CD4-positive, alpha-beta memory T cell (primary cell): Measurements from ENCODE around the gene BECN2. TPM values are rescaled to one million over a fixed set of nuclear protein-coding genes. Genes with fewer than 3 reads are reported as not detected.

ENCODE experiments used
- CTCF ChIA-PET: fragments of 350-600 bp; sonication (Branson Sonifier 250); formaldehyde crosslinking; loops from one replicate; lab custom pipeline; 2021; ENCODE audit warnings: inconsistent platforms; ENCODE audit not compliant: partially characterized antibody; lab: Charles Lee
- POLR2A ChIA-PET: fragments of 350-600 bp; sonication (Branson Sonifier 250); formaldehyde crosslinking; loops from one replicate; lab custom pipeline; 2021; ENCODE audit not compliant: partially characterized antibody; lab: Charles Lee
- DNase-seq, 5 donors: peaks; one replicate each; pipeline versions ENCODE4 v3.0.0 to v3.0.0-alpha.2; 2020 to 2022; ENCODE audit warnings: mixed read lengths in 1 of 5
- H3K27ac ChIP-seq: one replicate; pipeline ENCODE4 v1.7.0; 2013; ENCODE audit warnings: low read depth, low read length
- H3K27me3 ChIP-seq: 2 replicates; pipeline ENCODE4 v1.7.0; 2013; ENCODE audit warnings: mild to moderate bottlenecking, low read length, moderate library complexity; ENCODE audit not compliant: insufficient read depth
- H3K36me3 ChIP-seq: 2 replicates; pipeline ENCODE4 v1.7.0; 2013; ENCODE audit warnings: mild to moderate bottlenecking, low read length, moderate library complexity; ENCODE audit not compliant: insufficient read depth
- H3K4me1 ChIP-seq: 2 replicates; pipeline ENCODE4 v1.7.0; 2013; ENCODE audit warnings: mild to moderate bottlenecking, low read length, moderate library complexity; ENCODE audit not compliant: insufficient read depth
- H3K4me3 ChIP-seq, 2 donors: one replicate each; pipeline ENCODE4 v1.7.0; 2013; ENCODE audit warnings: low read length in 2 of 2, mild to moderate bottlenecking in 1 of 2
- H3K9me3 ChIP-seq, 2 donors: one replicate each; pipeline ENCODE4 v1.7.0; 2013; ENCODE audit warnings: low read length in 2 of 2, control low read depth in 1 of 2; ENCODE audit not compliant: control insufficient read depth in 1 of 2
- H3K27ac Mint-ChIP-seq, 7 donors: one replicate each; pipeline ENCODE4 v1.8.0; 2020 to 2021; ENCODE audit warnings: mixed read lengths in 7 of 7, mild to moderate bottlenecking in 6 of 7, inconsistent platforms in 3 of 7, moderate library complexity in 3 of 7
- H3K27me3 Mint-ChIP-seq, 2 donors: one replicate each; pipeline ENCODE4 v1.8.0; 2020 to 2021; ENCODE audit warnings: mixed read lengths in 2 of 2
- H3K36me3 Mint-ChIP-seq, 2 donors: one replicate each; pipeline ENCODE4 v1.8.0; 2020 to 2021; ENCODE audit warnings: mixed read lengths in 2 of 2, inconsistent platforms in 1 of 2, mild to moderate bottlenecking in 1 of 2
- H3K4me1 Mint-ChIP-seq, 4 donors: one replicate each; pipeline ENCODE4 v1.8.0; 2020 to 2021; ENCODE audit warnings: mixed read lengths in 4 of 4, mild to moderate bottlenecking in 1 of 4
- H3K4me3 Mint-ChIP-seq, 8 donors: one replicate each; pipeline ENCODE4 v1.8.0; 2020 to 2021; ENCODE audit warnings: mixed read lengths in 8 of 8, mild to moderate bottlenecking in 7 of 8, moderate library complexity in 6 of 8, inconsistent platforms in 3 of 8
- H3K9me3 Mint-ChIP-seq, 8 donors: one replicate each; pipeline ENCODE4 v1.8.0; 2020 to 2021; ENCODE audit warnings: mixed read lengths in 8 of 8, mild to moderate bottlenecking in 5 of 8, inconsistent platforms in 3 of 8, moderate library complexity in 1 of 8
- intact Hi-C: fragments of 100-400 bp; cut with micrococcal nuclease; formaldehyde crosslinking; loops from one replicate; pipeline ENCODE4 v1.15.1; 2023
- polyA plus RNA-seq, 2 donors: library from polyadenylated mRNA; unstranded; fragments of 300-500 nt; fragmentation: Illumina TruSeq; gene quantifications; one replicate each; pipeline ENCODE4 v1.2.3, GENCODE V29; 2021
- total RNA-seq, 2 experiments: library from RNA; stranded (reverse); gene quantifications; one replicate each; pipeline ENCODE4 v1.2.3, GENCODE V29; 2021

BECN2 gene
- total and polyA plus RNA-seq, 4 experiments from 2014 or later, result not detected

DNA sequence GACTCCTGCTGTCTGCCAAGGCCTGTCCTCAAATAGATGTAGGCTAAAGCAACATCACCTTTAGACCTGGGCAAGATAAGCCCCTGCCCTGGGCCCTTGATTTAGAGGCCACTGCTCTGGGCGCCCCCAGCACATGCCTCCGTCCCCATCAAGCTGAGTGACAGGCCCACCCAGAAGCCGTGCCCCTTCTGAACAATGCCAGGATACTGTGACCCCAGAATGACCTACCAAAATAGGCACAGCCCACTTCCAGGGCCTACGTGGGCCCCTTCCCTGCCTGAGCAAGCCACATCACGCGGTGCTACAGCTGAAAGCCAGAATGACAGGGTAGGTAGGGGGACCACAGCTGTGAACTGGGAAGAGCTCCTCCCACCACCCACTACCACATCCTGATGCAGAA lies 24.7 kb upstream of the BECN2 start:
- no peaks in the 10 kb centered on the region for H3K4me1 Mint-ChIP-seq
- H3K4me3 Mint-ChIP-seq, result no peak overlapping the region
- no peak overlapping the region for H3K27ac Mint-ChIP-seq
- no peaks in the 10 kb centered on the region for H3K9me3 ChIP-seq
- no peak for DNase-seq
- ChIA-PET CTCF (no interaction called here), POLR2A (no interaction called here)
- no peak overlapping the region for H3K4me3 ChIP-seq
- H3K27me3 ChIP-seq, result no peaks in the 10 kb centered on the region
- H3K27ac ChIP-seq, result no peak overlapping the region
- peaks cover 0 to 4% of the 10 kb centered on the region in 2 donors for H3K27me3 Mint-ChIP-seq
- H3K9me3 Mint-ChIP-seq, result no peaks in the 10 kb centered on the region
- H3K36me3 Mint-ChIP-seq, result no peaks in the 10 kb centered on the region
- intact Hi-C loops, result no loop called here
- no peaks in the 10 kb centered on the region for H3K4me1 ChIP-seq
- no peaks in the 10 kb centered on the region for H3K36me3 ChIP-seq

DNA sequence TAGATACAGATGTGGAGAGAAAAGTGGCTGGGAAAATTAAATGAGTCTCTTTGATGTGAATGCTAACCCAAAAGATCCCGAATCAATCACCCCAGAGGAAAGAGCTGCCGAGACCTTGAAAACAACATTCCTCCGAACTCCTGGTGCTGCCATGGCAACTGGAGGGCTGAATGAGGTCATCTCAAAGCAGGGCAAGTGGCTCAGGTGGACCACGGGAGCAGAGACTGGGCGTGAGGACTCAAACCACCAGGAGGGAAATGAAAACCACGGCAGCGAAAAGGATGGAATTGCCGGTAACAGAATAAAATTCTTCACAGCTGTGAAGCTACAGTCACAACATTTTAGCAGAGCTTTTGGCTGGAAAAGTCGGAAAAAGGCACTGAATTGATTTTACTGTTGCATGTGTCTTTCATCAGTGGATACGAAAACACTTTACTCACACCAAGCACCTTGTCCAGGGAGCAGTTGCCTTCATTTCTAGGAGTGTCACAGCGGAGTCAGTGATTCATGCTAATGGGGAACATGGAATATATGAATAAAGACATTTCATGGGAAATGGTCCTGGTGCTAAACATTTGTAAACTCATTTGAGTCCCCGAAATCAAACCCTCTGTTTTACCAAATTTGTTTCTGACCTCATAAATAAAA lies 23.2 kb upstream of the BECN2 start:
- Histone ChIP-seq H3K36me3 (no peaks in the 10 kb centered on the region), H3K27ac (no peak overlapping the region), H3K27me3 (no peaks in the 10 kb centered on the region), H3K9me3 (no peaks in the 10 kb centered on the region), H3K4me3 (no peak overlapping the region), H3K4me1 (no peaks in the 10 kb centered on the region)
- Mint-ChIP-seq H3K27me3 (peaks cover 0 to 4% of the 10 kb centered on the region in 2 donors), H3K4me1 (no peaks in the 10 kb centered on the region), H3K9me3 (peaks cover 0 to 7% (median 4%) of the 10 kb centered on the region in 8 donors), H3K36me3 (no peaks in the 10 kb centered on the region), H3K27ac (no peak overlapping the region), H3K4me3 (no peak overlapping the region)
- POLR2A ChIA-PET, result no interaction called here
- CTCF ChIA-PET, result no interaction called here
- no peak for DNase-seq
- intact Hi-C loops, result no loop called here

DNA sequence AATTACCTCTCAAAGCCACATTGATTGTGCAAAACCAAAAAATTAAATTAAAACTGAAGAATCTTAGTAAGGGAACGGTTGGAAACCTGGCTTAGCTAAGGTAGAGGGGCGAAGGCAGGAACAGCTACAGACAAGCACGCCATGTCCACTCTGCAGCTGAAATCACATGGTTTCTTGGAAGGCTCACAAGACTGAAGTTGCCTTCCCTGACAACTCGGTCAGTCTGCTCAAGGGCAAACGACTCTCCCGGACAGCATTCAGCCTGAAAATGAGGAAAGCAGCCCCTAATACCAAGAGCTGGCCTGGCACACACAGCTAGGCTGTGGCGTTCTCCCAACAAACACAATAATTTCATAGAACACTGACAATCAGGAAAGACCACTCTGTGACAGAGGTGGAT lies 22.7 kb upstream of the BECN2 start:
- Mint-ChIP-seq H3K27ac (no peak overlapping the region), H3K36me3 (no peaks in the 10 kb centered on the region), H3K9me3 (peaks cover 0 to 7% (median 5%) of the 10 kb centered on the region in 8 donors), H3K4me3 (no peak overlapping the region), H3K4me1 (no peaks in the 10 kb centered on the region), H3K27me3 (peaks cover 0 to 4% of the 10 kb centered on the region in 2 donors)
- no peaks in the 10 kb centered on the region for H3K9me3 ChIP-seq
- no peaks in the 10 kb centered on the region for H3K4me1 ChIP-seq
- no peak overlapping the region for H3K4me3 ChIP-seq
- intact Hi-C loops, result no loop called here
- no peak overlapping the region for H3K27ac ChIP-seq
- ChIA-PET POLR2A (no interaction called here), CTCF (no interaction called here)
- H3K27me3 ChIP-seq, result no peaks in the 10 kb centered on the region
- no peaks in the 10 kb centered on the region for H3K36me3 ChIP-seq
- no peak for DNase-seq

DNA sequence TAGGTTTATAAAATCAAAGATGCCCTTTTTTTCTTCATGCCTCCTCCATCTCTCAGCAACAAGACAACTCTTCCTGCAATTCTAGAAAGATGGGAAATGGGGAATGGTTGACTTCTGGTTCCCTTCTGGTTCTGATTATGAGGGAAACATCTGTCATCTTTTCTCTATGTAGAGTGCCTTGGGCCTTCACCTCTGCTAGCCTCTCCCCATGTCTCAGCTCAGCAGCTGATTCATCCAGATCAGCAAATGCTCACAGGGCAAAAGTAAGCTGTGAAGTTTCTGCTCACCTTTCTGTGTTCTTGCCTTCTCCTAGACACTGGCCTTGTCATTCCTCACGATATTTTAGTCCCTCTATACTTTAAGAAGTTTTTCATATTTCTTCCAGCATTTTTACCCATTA lies 17.8 kb upstream of the BECN2 start:
- Histone ChIP-seq H3K27me3 (no peaks in the 10 kb centered on the region), H3K9me3 (no peaks in the 10 kb centered on the region), H3K36me3 (no peaks in the 10 kb centered on the region), H3K27ac (no peak overlapping the region), H3K4me3 (no peak overlapping the region), H3K4me1 (no peaks in the 10 kb centered on the region)
- CTCF ChIA-PET, result no interaction called here
- Mint-ChIP-seq H3K4me1 (peaks cover 0 to 7% (median 2%) of the 10 kb centered on the region in 4 donors), H3K27me3 (peaks cover 0 to 3% of the 10 kb centered on the region in 2 donors), H3K9me3 (peaks cover 0 to 7% (median 5%) of the 10 kb centered on the region in 8 donors), H3K36me3 (no peaks in the 10 kb centered on the region), H3K4me3 (no peak overlapping the region), H3K27ac (no peak overlapping the region)
- intact Hi-C loops, result no loop called here
- POLR2A ChIA-PET, result no interaction called here
- DNase-seq, result no peak

DNA sequence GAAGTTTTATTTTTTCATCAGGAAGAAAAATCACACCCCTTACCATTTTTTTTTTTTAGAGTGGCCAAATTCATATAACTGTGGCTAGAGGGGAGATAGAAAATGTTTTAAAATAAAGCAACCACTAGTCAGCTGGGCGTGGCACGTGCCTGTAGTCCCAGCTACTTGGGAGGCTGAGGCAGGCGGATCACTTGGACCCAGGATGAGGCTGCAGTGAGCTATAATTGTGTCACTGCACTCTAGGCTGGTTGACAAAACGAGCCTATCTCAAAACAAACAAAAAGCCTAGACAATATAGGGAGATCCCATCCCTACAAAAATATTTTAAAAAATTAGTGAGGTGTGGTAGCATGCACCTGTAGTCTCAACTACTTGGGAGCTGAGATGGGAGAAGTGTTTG lies 14.8 kb upstream of the BECN2 start:
- DNase-seq, result no peak
- H3K36me3 ChIP-seq, result no peaks in the 10 kb centered on the region
- H3K4me3 ChIP-seq, result no peak overlapping the region
- H3K27ac ChIP-seq, result no peak overlapping the region
- H3K27me3 Mint-ChIP-seq, result peaks cover 0 to 3% of the 10 kb centered on the region in 2 donors
- H3K4me1 ChIP-seq, result no peaks in the 10 kb centered on the region
- no peaks in the 10 kb centered on the region for H3K9me3 ChIP-seq
- H3K27me3 ChIP-seq, result no peaks in the 10 kb centered on the region
- peaks cover 0 to 7% (median 3%) of the 10 kb centered on the region in 4 donors for H3K4me1 Mint-ChIP-seq
- ChIA-PET POLR2A (no interaction called here), CTCF (no interaction called here)
- intact Hi-C loops, result no loop called here
- H3K36me3 Mint-ChIP-seq, result no peaks in the 10 kb centered on the region
- H3K27ac Mint-ChIP-seq, result no peak overlapping the region
- peaks cover 0 to 7% (median 5%) of the 10 kb centered on the region in 8 donors for H3K9me3 Mint-ChIP-seq
- H3K4me3 Mint-ChIP-seq, result no peak overlapping the region

DNA sequence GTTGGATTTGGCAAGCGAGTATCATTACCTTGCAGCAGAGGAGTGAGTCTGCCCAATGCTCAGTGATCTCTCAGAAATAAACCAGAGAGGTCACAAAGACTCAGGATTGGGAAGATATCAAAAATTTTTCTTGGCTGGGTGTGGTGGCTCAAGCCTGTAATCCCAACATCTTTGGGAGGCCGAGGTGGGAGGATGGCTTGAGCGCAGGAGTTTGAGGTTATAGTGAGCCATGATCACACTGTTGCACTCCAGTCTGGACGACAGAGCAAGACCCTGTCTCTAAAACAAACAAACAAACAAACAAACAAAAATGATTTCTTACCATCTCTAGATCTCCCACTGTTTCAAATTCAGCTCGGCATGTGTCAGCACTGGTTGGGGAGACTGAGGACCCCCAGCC lies 13.3 kb upstream of the BECN2 start:
- H3K36me3 ChIP-seq, result no peaks in the 10 kb centered on the region
- H3K27ac Mint-ChIP-seq, result peak overlapping the region in 2 of 7 donors; percentile 60 to 67
- CTCF ChIA-PET, result no interaction called here
- H3K27me3 Mint-ChIP-seq, result peaks cover 0 to 3% of the 10 kb centered on the region in 2 donors
- peaks cover 0 to 4% (median 0%) of the 10 kb centered on the region in 8 donors for H3K9me3 Mint-ChIP-seq
- no peak overlapping the region for H3K4me3 ChIP-seq
- peak overlapping the region in 5 of 8 donors; percentile 22 to 63 (median 46) for H3K4me3 Mint-ChIP-seq
- peaks cover 0 to 7% (median 3%) of the 10 kb centered on the region in 4 donors for H3K4me1 Mint-ChIP-seq
- no peaks in the 10 kb centered on the region for H3K9me3 ChIP-seq
- H3K27ac ChIP-seq, result no peak overlapping the region
- H3K4me1 ChIP-seq, result no peaks in the 10 kb centered on the region
- POLR2A ChIA-PET, result no interaction called here
- no peaks in the 10 kb centered on the region for H3K36me3 Mint-ChIP-seq
- no peak for DNase-seq
- H3K27me3 ChIP-seq, result no peaks in the 10 kb centered on the region
- intact Hi-C loops, result no loop called here

DNA sequence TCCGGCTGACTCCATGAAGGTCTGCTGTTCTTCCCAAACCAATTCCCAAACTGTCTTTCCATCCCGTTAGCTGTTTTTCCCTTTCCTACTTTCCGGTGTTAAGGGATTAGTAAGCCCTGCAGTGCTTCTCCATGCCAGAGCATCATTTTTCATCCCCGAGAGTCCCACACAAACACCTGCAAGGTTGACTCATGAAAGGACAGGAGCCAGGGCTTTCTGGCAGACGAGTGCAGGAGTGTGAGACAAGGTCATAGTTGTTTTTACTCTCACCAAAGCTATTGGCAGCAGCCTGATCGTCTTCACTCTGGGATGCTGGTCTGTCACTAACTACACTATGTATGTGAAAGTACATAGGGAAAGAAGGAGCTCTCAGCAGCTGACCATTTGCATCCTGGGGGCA lies 10.2 kb upstream of the BECN2 start:
- no peaks in the 10 kb centered on the region for H3K36me3 Mint-ChIP-seq
- DNase-seq, result no peak
- H3K36me3 ChIP-seq, result no peaks in the 10 kb centered on the region
- ChIA-PET CTCF (no interaction called here), POLR2A (no interaction called here)
- H3K4me3 Mint-ChIP-seq, result no peak overlapping the region
- H3K4me3 ChIP-seq, result no peak overlapping the region
- H3K27me3 Mint-ChIP-seq, result no peaks in the 10 kb centered on the region
- intact Hi-C loops, result no loop called here
- no peak overlapping the region for H3K27ac Mint-ChIP-seq
- H3K27me3 ChIP-seq, result no peaks in the 10 kb centered on the region
- H3K9me3 Mint-ChIP-seq, result peaks cover 0 to 2% (median 0%) of the 10 kb centered on the region in 8 donors
- no peaks in the 10 kb centered on the region for H3K4me1 ChIP-seq
- peaks cover 0 to 7% (median 3%) of the 10 kb centered on the region in 4 donors for H3K4me1 Mint-ChIP-seq
- H3K9me3 ChIP-seq, result no peaks in the 10 kb centered on the region
- no peak overlapping the region for H3K27ac ChIP-seq
